ENCODE data around the gene QSOX2.

DNA sequence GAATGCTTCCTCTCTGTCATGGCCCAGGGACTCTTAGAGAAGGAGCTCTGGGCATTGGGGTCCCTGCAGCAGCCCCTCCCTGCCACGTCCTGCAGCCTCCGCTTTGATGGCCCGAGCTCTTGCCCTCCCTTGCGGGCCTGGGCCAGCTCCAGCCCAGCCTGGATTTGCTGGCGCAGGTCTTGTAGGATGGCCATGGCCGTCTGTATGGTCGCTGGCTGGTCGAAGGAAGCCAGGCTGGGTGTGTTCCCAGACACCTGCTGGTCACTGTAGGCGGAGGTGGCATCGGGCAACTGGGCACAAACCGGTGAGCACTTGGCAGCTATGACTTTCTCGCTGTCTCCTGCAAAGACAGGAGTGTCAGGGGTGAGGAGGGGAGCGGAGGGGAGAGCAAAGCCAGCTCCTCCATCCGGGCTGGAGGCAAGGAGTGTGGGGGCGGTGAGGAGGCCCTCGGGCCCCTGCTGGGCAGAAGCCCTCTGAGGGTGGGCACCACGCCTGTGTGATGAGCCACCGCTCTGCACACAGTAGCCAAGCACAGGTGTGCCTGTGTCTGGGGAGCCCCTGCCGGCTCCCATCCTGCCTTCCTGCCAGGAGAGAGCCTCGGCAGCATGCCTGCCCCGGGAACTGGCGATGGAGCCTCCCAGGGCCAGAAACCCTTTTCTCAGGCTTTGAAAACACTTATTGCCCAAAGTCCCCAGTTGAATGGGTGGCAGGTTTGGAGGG is 45.9 kb upstream of the QSOX2 start:
- TF ChIP-seq, protein P1, sequence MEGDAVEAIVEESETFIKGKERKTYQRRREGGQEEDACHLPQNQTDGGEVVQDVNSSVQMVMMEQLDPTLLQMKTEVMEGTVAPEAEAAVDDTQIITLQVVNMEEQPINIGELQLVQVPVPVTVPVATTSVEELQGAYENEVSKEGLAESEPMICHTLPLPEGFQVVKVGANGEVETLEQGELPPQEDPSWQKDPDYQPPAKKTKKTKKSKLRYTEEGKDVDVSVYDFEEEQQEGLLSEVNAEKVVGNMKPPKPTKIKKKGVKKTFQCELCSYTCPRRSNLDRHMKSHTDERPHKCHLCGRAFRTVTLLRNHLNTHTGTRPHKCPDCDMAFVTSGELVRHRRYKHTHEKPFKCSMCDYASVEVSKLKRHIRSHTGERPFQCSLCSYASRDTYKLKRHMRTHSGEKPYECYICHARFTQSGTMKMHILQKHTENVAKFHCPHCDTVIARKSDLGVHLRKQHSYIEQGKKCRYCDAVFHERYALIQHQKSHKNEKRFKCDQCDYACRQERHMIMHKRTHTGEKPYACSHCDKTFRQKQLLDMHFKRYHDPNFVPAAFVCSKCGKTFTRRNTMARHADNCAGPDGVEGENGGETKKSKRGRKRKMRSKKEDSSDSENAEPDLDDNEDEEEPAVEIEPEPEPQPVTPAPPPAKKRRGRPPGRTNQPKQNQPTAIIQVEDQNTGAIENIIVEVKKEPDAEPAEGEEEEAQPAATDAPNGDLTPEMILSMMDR (IDR thresholded peaks at IDR 0.05 in 2 of 3, conservative IDR thresholded peaks at IDR 0.05 in 1 of 3; ENCODE audit: borderline replicate concordance in 1 of 3, insufficient read depth in 1 of 3, low read depth in 2 of 3, low read length in 2 of 3): no peak
- no peak for TF ChIP-seq SIN3A (IDR thresholded peaks at IDR 0.05; ENCODE audit: low read depth)
